ENCODE data around the gene SUN5.

The SUN5 gene

DNA sequence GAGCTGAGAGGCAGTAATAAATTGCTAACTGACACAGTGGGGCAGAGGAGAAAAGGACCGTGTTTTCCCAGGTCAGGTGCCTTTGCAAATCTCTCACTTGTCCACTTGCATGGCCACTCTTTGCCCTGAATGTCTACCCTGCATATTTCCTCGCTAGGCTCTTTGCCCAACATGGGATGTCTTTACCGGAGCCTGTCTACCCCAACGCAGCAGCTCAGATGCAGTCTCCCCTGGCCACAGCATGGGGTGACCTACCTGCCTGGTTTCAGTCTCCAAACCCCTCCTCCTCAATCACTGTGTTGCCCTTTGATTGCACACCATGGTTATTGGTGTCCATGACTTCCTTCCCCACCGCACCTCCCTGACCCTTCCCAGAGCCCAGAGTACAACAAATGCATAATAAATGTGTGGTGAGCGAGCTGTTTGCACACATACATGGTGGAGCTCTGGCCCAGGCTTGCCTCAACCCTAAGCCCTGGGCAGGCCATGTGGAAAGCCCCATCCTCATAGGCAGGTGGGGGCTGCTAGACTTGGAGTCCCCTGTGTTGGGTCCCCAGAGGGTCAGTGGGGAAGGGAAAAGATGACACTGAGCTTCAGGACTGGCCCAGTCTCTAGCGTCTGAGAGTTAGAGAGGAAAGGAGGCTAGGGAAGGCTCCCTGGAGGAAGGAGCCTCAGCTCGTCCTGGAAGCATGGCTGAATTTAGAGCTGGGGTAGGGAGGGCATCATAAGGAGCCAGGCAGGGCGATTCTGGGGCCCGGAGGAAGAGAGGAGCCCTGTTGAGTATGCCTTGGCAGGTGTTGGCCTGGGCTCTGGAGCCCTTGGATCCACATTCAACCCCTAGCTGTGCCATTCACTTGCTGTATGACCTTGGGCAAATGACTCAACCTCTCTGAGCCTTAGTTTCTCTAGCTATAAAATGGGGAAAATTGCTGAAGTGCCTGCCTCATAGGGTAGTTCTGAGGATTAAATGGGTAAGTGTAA, 22.8 kb upstream of the SUN5 start:
- DNase-seq (ENCODE audit: low read depth) = no peak

- DNase-seq (ENCODE audit: low read depth) = no peak
Observed at GRCh38 chr20:33026072-33026778, 22.0 kb upstream of the SUN5 start.

DNA sequence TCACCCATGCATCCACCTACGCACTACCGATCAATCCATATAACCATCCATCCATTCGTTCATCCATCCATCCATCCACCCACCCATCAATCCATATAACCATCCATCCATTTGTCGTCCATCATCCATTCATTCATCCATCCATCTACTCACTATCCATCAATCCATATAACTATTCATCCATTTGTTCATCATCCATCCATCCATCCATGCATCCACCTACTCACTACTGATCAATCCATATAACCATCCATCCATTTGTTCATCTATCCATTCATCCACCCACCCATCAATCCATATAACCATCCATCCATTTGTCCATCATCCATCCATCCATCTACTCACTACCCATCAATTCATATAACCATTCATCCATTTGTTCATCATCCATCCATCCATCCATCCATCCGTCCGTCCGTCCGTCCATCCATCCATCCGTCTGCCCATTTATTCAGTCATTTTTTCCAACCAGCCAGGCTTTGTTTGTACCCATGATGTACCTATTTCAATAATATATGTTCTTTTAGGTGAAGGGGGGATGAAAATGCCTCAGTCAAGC, 21.2 kb upstream of the SUN5 start:
- no peak for DNase-seq (ENCODE audit: low read depth)

GRCh38 chr20:33024609-33025317, 20.5 kb upstream of the SUN5 start:
- no peak for DNase-seq (ENCODE audit: low read depth)

GRCh38 chr20:33024243-33024560, 20.0 kb upstream of the SUN5 start:
- no peak for DNase-seq (ENCODE audit: low read depth)

- no peak for DNase-seq (ENCODE audit: low read depth)
Observed at GRCh38 chr20:33023439-33024242, 19.4 kb upstream of the SUN5 start.

GRCh38 chr20:33022694-33023438, 18.6 kb upstream of the SUN5 start:
- DNase-seq (ENCODE audit: low read depth) = no peak

GRCh38 chr20:33022289-33022688, 18.1 kb upstream of the SUN5 start:
- no peak for DNase-seq (ENCODE audit: low read depth)

- no peak for DNase-seq (ENCODE audit: low read depth)
Observed at GRCh38 chr20:33021879-33022278, 17.6 kb upstream of the SUN5 start.

- no peak for DNase-seq (ENCODE audit: low read depth)
Observed at GRCh38 chr20:33020278-33021161, 16.3 kb upstream of the SUN5 start.

DNA sequence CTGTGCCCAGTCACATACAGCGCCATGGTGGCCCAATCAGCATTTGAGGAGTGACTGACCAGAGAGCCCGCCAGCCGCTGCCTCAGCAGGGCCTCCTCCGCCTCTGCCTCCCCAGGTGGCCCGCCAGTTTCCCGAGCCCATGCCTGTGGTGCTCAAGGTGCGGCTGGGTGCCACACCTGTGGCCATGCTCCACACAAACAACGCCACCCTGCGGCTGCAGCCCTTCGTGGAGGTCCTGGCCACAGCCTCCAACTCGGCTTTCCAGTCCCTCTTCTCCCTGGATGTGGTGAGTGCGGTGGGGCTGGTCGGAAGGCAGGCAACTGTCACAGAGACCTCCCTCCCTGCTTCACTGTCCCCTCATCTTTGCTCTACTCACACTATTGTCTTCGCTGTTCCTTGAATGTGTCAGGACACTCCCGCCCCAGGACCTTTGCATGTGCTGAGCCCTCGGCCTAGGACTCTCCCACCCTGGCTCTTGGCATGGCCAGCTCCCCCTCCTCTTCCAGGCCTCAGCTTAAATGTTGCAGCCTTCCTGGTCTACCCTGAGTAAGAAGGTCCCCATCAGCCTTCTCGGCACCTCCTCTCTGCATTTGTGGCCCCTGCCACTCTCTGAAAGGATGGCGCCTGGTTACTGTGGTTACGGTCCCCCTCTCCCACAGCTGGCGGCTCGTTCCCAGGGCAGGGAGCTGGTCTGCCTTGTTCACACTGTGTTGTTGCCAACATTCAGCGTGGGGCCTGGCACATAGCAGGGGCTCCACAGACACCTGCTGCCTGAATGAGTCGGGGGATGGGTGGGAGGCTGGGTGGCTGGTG, 15.4 kb upstream of the SUN5 start:
- DNase-seq (ENCODE audit: low read depth) = no peak

DNA sequence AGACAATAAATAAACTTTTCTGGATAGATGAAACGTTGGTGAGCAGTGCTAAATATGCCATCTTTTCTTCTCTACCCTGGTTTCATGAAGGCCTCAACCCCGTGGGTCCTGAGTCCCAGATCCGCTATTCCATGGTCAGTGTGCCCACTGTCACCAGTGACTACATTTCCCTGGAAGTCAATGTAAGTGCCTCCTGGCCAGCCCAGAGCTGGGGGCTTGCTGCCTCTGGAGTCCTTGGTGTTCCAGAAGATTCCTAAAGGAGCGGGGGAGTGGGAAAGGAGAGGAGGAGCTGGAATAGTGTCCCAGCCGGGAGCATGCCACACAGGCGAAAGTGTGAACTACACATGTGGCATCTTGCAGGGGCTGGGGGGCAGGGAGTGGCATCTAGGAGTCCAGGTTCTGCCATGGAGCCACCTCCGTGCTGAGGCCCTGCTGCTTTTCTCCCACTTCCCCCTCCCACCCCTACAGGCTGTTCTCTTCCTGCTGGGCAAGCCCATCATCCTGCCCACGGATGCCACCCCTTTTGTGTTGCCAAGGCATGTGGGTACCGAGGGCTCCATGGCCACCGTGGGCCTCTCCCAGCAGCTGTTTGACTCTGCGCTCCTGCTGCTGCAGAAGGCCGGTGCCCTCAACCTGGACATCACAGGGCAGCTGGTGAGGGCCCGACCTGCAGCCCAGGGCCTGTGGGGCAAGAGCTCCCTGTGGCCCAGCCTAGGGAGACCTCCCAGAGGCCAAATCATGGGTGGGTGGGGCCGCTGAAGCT, 14.1 kb upstream of the SUN5 start:
- DNase-seq (ENCODE audit: low read depth) = no peak

DNA sequence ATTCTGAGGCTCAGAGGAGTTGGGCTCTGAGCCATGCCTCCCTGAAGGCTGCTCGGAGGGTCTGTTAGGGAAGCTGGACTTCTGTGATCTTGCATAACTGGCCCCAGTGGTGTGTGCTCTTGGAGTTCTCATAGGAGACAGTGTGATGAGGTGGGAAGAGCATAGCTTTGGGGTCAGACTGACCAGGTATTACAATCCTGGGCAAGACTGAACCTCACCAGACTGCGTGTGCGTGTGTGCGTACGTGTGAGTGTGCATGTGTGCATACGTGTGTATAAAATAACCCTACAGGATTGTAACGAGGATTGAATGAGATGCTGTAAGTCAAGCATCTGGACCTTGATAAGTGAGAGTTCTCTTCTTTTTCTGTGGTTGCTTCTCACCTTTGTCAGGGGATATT, 13.3 kb upstream of the SUN5 start:
- DNase-seq (ENCODE audit: low read depth) = no peak

- DNase-seq (ENCODE audit: low read depth) = no peak
Observed at GRCh38 chr20:33016581-33017109, 12.4 kb upstream of the SUN5 start.

DNA sequence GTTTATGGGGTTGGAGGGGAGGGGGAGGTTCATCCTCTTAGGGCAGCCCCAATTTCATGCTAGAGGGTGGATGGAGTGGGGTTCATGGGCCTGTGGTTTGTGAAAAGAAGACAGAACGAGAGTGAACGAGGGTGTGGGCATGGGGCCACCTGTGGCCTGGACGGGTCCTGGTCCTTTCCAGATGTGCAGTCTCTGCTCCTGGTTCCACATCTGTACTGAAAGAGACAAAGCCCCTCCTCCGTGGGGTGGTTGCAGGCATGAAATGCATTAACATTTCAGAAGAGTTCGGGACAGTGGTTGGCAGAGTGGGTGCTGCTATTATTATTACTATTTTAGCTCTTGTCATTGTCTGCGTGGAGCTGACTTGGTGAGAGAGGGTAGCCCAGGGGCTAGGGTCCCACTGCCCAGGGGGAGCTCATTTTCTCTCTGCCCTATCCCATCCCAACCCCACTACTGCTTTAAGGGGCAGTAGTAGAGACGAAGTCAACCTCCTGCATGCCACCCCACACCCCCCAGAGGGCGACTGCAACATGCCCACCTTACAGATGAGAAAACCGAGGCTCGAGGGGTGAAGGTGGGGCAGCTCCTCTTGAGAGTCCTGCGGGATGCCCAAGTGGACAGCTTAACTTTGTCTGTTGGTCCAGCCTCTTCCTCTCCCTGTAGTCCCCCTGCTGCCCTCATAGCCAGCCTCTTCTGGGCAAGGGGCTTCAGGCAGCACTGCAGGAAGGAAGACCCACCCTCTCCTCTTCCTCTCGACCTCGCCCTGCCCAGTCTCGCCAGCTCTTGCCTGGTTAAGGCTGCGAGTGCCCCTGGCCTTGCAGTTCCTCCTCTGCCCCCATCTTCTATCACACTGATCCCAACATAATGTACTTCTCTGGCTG, 11.7 kb upstream of the SUN5 start:
- no peak for DNase-seq (ENCODE audit: low read depth)

GRCh38 chr20:33015114-33015484, 10.9 kb upstream of the SUN5 start:
- DNase-seq (ENCODE audit: low read depth) = no peak

All from HS-5 (cell line).